Natural killer cell (primary cell): ENCODE data around the gene PRKG1. TPM values are rescaled to one million over a fixed set of nuclear protein-coding genes. Genes with fewer than 3 reads are reported as not detected.

Experiments used
- ATAC-seq, 3 donors: fragments of 150-1000 bp in 2 of 3; fragments of 200-7000 bp in 1 of 3; cut with Tn5 transposase; 1 replicate in 1 of 3; 2 replicates in 2 of 3; pipeline ENCODE4 v1.10.0; 2021; ENCODE audit warnings: mild to moderate bottlenecking in 2 of 3, moderate library complexity in 2 of 3
- DNase-seq, 2 donors: peaks; one replicate each; pipeline versions ENCODE4 v3.0.0 to v3.0.0-alpha.2; 2013 to 2021; ENCODE audit warnings: mixed read lengths in 1 of 2
- H3K27ac ChIP-seq: one replicate; pipeline ENCODE4 v1.5.1; 2013; ENCODE audit warnings: mild to moderate bottlenecking, low read length
- H3K27me3 ChIP-seq: one replicate; pipeline ENCODE4 v1.6.1; 2013; ENCODE audit warnings: low read length; ENCODE audit not compliant: control insufficient read depth, insufficient read depth
- H3K36me3 ChIP-seq: one replicate; pipeline ENCODE4 v1.6.1; 2013; ENCODE audit warnings: low read length; ENCODE audit not compliant: control insufficient read depth, insufficient read depth
- H3K4me1 ChIP-seq: one replicate; pipeline ENCODE4 v1.6.1; 2013; ENCODE audit warnings: low read length; ENCODE audit not compliant: control insufficient read depth, insufficient read depth
- H3K4me3 ChIP-seq: one replicate; pipeline ENCODE4 v1.5.1; 2013; ENCODE audit warnings: low read length
- H3K9me3 ChIP-seq: one replicate; pipeline ENCODE4 v1.6.1; 2013; ENCODE audit warnings: low read length; ENCODE audit not compliant: control insufficient read depth, insufficient read depth
- H3K27ac Mint-ChIP-seq, 2 donors: one replicate each; pipeline ENCODE4 v1.8.0; 2022; ENCODE audit warnings: mild to moderate bottlenecking in 2 of 2, mixed read lengths in 2 of 2, moderate library complexity in 1 of 2
- H3K27me3 Mint-ChIP-seq, 2 donors: one replicate each; pipeline ENCODE4 v1.8.0; 2022; ENCODE audit warnings: low read depth in 2 of 2, mixed read lengths in 2 of 2
- H3K36me3 Mint-ChIP-seq: one replicate; pipeline ENCODE4 v1.8.0; 2022; ENCODE audit warnings: mixed read lengths
- H3K4me1 Mint-ChIP-seq, 2 donors: one replicate each; pipeline ENCODE4 v1.8.0; 2022; ENCODE audit warnings: mixed read lengths in 2 of 2
- H3K4me3 Mint-ChIP-seq: one replicate; pipeline ENCODE4 v1.8.0; 2022; ENCODE audit warnings: mild to moderate bottlenecking, moderate library complexity, mixed read lengths
- H3K9me3 Mint-ChIP-seq, 2 donors: one replicate each; pipeline ENCODE4 v1.8.0; 2022; ENCODE audit warnings: mixed read lengths in 2 of 2
- WGBS: methylation state at CpG from one replicate; pipeline ENCODE4 v1.1.7; 2013; ENCODE audit warnings: missing lambda C conversion rate; ENCODE audit not compliant: insufficient coverage; 5-methylcytosine and 5-hydroxymethylcytosine counted together
- intact Hi-C: fragments of 100-400 bp; cut with micrococcal nuclease; formaldehyde crosslinking; loops from one replicate; pipeline ENCODE4 v1.14.2; 2022
- total RNA-seq, 4 donors: library from RNA; stranded (reverse); fragments of 120-200 nt in 1 of 4; gene quantifications; one replicate each; pipeline versions ENCODE4 v1.2.3 to v1.2.4, GENCODE V29; 2013 to 2022
- TF ChIP-seq, protein P1 (sequence below): fragments of 200-600 bp; IDR thresholded peaks from one replicate; pipeline ENCODE4 v1.8.0; 2022; ENCODE audit warnings: antibody characterized with exemption

PRKG1 gene
- total RNA-seq, 3 donors from 2014 or later (not counting 1 experiment from before 2014, with no cell fraction given), result 0.23 to 0.41 (median 0.35) TPM

DNA sequence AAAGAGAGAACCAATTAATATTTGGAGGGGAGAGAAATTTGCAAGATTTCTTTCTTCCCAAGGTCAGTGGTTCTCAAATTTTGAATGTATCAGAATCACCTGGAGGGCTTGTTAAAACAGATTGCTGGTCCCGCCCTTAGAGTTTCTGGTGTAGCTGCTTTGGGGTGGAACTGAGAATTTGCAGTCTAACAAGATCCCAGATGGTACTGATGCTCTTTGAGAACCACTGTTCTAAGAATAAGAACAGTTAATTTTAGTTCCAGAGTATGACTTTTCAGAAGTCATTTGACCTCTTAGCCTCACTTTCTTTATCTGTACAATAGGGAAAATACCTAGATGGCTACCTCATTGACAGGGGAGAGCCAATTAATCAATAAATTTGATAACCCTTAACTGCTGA is 161.6 kb downstream of the PRKG1 start:
- H3K4me1 ChIP-seq, result no peaks in the 10 kb centered on the region
- H3K4me3 Mint-ChIP-seq, result no peak overlapping the region
- no peaks in the 10 kb centered on the region for H3K9me3 ChIP-seq
- no peaks in the 10 kb centered on the region for H3K9me3 Mint-ChIP-seq
- H3K27ac ChIP-seq, result no peak overlapping the region
- H3K4me1 Mint-ChIP-seq, result no peaks in the 10 kb centered on the region
- TF ChIP-seq, protein P1, sequence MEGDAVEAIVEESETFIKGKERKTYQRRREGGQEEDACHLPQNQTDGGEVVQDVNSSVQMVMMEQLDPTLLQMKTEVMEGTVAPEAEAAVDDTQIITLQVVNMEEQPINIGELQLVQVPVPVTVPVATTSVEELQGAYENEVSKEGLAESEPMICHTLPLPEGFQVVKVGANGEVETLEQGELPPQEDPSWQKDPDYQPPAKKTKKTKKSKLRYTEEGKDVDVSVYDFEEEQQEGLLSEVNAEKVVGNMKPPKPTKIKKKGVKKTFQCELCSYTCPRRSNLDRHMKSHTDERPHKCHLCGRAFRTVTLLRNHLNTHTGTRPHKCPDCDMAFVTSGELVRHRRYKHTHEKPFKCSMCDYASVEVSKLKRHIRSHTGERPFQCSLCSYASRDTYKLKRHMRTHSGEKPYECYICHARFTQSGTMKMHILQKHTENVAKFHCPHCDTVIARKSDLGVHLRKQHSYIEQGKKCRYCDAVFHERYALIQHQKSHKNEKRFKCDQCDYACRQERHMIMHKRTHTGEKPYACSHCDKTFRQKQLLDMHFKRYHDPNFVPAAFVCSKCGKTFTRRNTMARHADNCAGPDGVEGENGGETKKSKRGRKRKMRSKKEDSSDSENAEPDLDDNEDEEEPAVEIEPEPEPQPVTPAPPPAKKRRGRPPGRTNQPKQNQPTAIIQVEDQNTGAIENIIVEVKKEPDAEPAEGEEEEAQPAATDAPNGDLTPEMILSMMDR, result no peak
- no peaks in the 10 kb centered on the region for H3K36me3 ChIP-seq
- no peaks in the 10 kb centered on the region for H3K27me3 ChIP-seq
- H3K36me3 Mint-ChIP-seq, result no peaks in the 10 kb centered on the region
- no peak overlapping the region for H3K27ac Mint-ChIP-seq
- DNase-seq (no peak), ATAC-seq (no peak)
- intact Hi-C loops, result no loop called here
- no peak overlapping the region for H3K4me3 ChIP-seq
- 89% methylated on average over 1 of the region's 1 CpG for WGBS
- H3K27me3 Mint-ChIP-seq, result no peaks in the 10 kb centered on the region

DNA sequence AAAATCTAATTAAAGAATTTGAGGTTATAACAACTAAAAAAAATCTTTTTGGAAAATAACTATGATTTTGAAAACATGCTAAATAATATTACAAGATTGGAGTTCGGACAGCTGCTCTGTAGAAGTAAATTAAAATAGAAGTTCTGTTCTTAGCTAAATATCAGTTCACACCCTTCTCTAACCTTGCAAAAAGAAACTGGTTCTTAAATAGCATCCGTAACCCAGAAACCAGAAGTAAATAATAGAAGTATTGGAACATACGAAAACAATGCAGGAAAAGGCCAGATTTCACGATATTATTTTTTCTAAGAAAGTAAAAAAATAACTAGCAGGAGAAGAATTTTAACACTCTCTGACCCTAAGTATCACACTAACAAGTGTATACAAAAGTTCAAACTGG is 164.7 kb downstream of the PRKG1 start:
- no peaks in the 10 kb centered on the region for H3K9me3 Mint-ChIP-seq
- no peaks in the 10 kb centered on the region for H3K27me3 Mint-ChIP-seq
- no peak overlapping the region for H3K27ac ChIP-seq
- H3K4me1 Mint-ChIP-seq, result no peaks in the 10 kb centered on the region
- H3K36me3 Mint-ChIP-seq, result no peaks in the 10 kb centered on the region
- no peaks in the 10 kb centered on the region for H3K36me3 ChIP-seq
- no peaks in the 10 kb centered on the region for H3K27me3 ChIP-seq
- H3K9me3 ChIP-seq, result no peaks in the 10 kb centered on the region
- H3K27ac Mint-ChIP-seq, result no peak overlapping the region
- no peak overlapping the region for H3K4me3 Mint-ChIP-seq
- ATAC-seq (no peak), DNase-seq (no peak)
- no CpG with 5 or more reads among the region's 4 CpGs for WGBS
- intact Hi-C loops, result no loop called here
- no peak overlapping the region for H3K4me3 ChIP-seq
- no peaks in the 10 kb centered on the region for H3K4me1 ChIP-seq
- TF ChIP-seq, protein P1, result no peak

DNA sequence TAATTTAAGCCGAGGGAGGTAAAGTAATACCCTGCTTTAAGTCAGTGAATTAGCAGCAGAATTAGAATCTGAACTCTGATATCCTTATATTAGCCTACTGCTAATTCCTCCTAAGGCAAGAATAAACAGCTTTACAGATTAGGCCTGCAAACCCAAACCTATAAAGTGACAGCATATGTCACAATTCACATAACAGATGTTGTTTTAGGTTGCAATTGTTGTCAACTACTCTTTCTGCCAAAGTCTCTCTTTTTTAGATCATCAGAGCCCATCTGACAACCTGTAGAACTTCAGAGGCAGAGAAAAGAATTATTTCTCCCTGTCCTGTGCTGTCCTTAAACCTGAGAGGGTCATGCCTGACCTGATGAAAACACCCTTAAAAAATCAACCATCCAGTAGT is 167.2 kb downstream of the PRKG1 start:
- no peak for DNase-seq
- Histone ChIP-seq H3K36me3 (no peaks in the 10 kb centered on the region), H3K4me1 (no peaks in the 10 kb centered on the region), H3K27ac (no peak overlapping the region), H3K4me3 (no peak overlapping the region), H3K9me3 (no peaks in the 10 kb centered on the region), H3K27me3 (no peaks in the 10 kb centered on the region)
- Mint-ChIP-seq H3K27me3 (no peaks in the 10 kb centered on the region), H3K36me3 (no peaks in the 10 kb centered on the region), H3K9me3 (no peaks in the 10 kb centered on the region), H3K4me3 (no peak overlapping the region), H3K4me1 (no peaks in the 10 kb centered on the region), H3K27ac (no peak overlapping the region)
- no peak for ATAC-seq
- TF ChIP-seq, protein P1, result no peak
- WGBS, result 82% methylated on average over 1 of the region's 1 CpG
- intact Hi-C loops, result no loop called here

DNA sequence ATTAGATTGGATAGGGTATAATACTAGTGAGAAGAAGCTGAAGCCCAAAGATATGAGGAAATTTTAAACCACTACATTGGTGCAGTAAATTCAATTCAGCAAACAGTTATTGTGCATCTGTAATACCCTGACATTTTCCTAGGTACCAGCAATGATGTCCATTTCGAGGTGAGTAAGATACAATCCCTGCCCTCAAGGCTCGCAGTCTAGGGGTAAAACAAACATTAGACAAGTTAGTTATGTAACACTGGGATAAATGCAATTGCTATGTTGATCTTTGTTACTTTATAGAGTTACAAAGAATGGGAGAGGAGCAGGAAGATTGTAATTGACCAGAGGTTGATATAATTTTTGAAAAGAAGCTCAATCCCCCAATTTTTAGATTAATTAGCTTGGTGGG is 168.1 kb downstream of the PRKG1 start:
- DNase-seq (no peak), ATAC-seq (no peak)
- Histone ChIP-seq H3K27me3 (no peaks in the 10 kb centered on the region), H3K36me3 (no peaks in the 10 kb centered on the region), H3K27ac (no peak overlapping the region), H3K4me1 (no peaks in the 10 kb centered on the region), H3K4me3 (no peak overlapping the region), H3K9me3 (no peaks in the 10 kb centered on the region)
- Mint-ChIP-seq H3K36me3 (no peaks in the 10 kb centered on the region), H3K4me1 (no peaks in the 10 kb centered on the region), H3K27ac (no peak overlapping the region), H3K4me3 (no peak overlapping the region), H3K9me3 (no peaks in the 10 kb centered on the region), H3K27me3 (no peaks in the 10 kb centered on the region)
- intact Hi-C loops, result no loop called here
- TF ChIP-seq, protein P1, result no peak
- 78% methylated on average over 2 of the region's 2 CpGs for WGBS
